K562 (cell line): ENCODE data around the gene LBH. TPM values are rescaled to one million over a fixed set of nuclear protein-coding genes. Genes with fewer than 3 reads are reported as not detected.

Source experiments
- ADNP ChIP-seq: fragments of 200-800 bp; sonication (Bioruptor generic); IDR thresholded peaks from 2 replicates; pipeline ENCODE4 v1.6.1; 2016; ENCODE audit warnings: missing genetic modification characterization, missing compliant biosample characterization
- ATF3 ChIP-seq, 2 experiments: fragments of 450-650 bp in 1 of 2; sonication (generic) in 1 of 2; formaldehyde crosslinking in 1 of 2; IDR thresholded peaks in 1 of 2; conservative IDR thresholded peaks in 1 of 2; 2 replicates each; pipeline versions ENCODE4 v1.6.1 to v1.8.1; 2016 to 2023; ENCODE audit warnings: mild to moderate bottlenecking in 2 of 2, moderate library complexity in 2 of 2, inconsistent platforms in 1 of 2, missing genetic modification reagents in 1 of 2
- BCOR ChIP-seq: fragments of 450-650 bp; IDR thresholded peaks from 2 replicates; pipeline ENCODE4 v1.6.1; 2016
- DDX20 ChIP-seq: fragments of 450-650 bp; IDR thresholded peaks from 2 replicates; pipeline ENCODE4 v1.6.1; 2016; ENCODE audit warnings: missing genetic modification characterization, low read depth, mild to moderate bottlenecking, missing compliant biosample characterization, moderate library complexity
- ESRRA ChIP-seq: fragments of 450-650 bp; IDR thresholded peaks from 2 replicates; pipeline ENCODE4 v1.6.1; 2014; ENCODE audit warnings: low read depth, mild to moderate bottlenecking, moderate library complexity, borderline replicate concordance
- FOXP4 ChIP-seq: sonication (generic); formaldehyde crosslinking; IDR thresholded peaks from 2 replicates; pipeline ENCODE4 v1.8.0; 2022; ENCODE audit warnings: mild to moderate bottlenecking, missing genetic modification reagents, borderline replicate concordance
- HCFC1 ChIP-seq: IDR thresholded peaks from 2 replicates; pipeline ENCODE4 v1.6.1; 2012; ENCODE audit warnings: low read depth, low read length, improper control_type of control experiment
- HDAC2 ChIP-seq: fragments of 450-650 bp; IDR thresholded peaks from 2 replicates; pipeline ENCODE4 v1.6.1; 2016; ENCODE audit warnings: mild to moderate bottlenecking
- LARP7 ChIP-seq: fragments of 450-650 bp; IDR thresholded peaks from 2 replicates; pipeline ENCODE4 v1.6.1; 2016
- MCM5 ChIP-seq: fragments of 450-650 bp; IDR thresholded peaks from 2 replicates; pipeline ENCODE4 v1.6.1; 2016; ENCODE audit warnings: low read depth
- NCOA4 ChIP-seq: fragments of 450-650 bp; IDR thresholded peaks from 2 replicates; pipeline ENCODE4 v1.6.1; 2018; ENCODE audit warnings: mild to moderate bottlenecking; ENCODE audit not compliant: partially characterized antibody
- NFIC ChIP-seq: fragments of 450-650 bp; IDR thresholded peaks from 2 replicates; pipeline ENCODE4 v1.6.1; 2017; ENCODE audit warnings: mild to moderate bottlenecking, inconsistent platforms
- RCOR1 ChIP-seq, 2 experiments: IDR thresholded peaks; 2 replicates each; pipeline ENCODE4 v1.6.1; 2012; ENCODE audit warnings: low read depth in 2 of 2, low read length in 2 of 2, borderline replicate concordance in 1 of 2, improper control_type of control experiment in 1 of 2
- SRSF3 ChIP-seq: fragments of 200-400 bp; formaldehyde crosslinking; IDR thresholded peaks from 2 replicates; pipeline ENCODE4 v1.6.1; 2016; ENCODE audit warnings: mild to moderate bottlenecking, low read length, moderate library complexity; ENCODE audit not compliant: insufficient read depth
- TEAD4 ChIP-seq, 2 experiments: sonication (generic) in 1 of 2; formaldehyde crosslinking in 1 of 2; IDR thresholded peaks; 2 replicates each; pipeline versions ENCODE4 v1.6.1 to v1.8.0; 2012 to 2022; ENCODE audit warnings: borderline replicate concordance in 1 of 2, inconsistent platforms in 1 of 2, low read length in 1 of 2, mild to moderate bottlenecking in 1 of 2, missing genetic modification reagents in 1 of 2
- ZC3H4 ChIP-seq: sonication (generic); formaldehyde crosslinking; IDR thresholded peaks from 2 replicates; pipeline ENCODE4 v1.9.0; 2021; ENCODE audit warnings: missing genetic modification reagents, borderline replicate concordance
- ZNF354B ChIP-seq: fragments of 250-450 bp; sonication (Bioruptor Pico); IDR thresholded peaks from 2 replicates; pipeline ENCODE4 v1.4.0; 2020
- ZNF717 ChIP-seq: fragments of 250-450 bp; sonication (Bioruptor Pico); IDR thresholded peaks from 2 replicates; pipeline ENCODE4 v1.5.0; 2021
- polyA plus RNA-seq, 8 experiments: library from polyadenylated mRNA; depleted of rRNA in 4 of 8; stranded (reverse) in 5 of 8; unstranded in 3 of 8; fragments of >200 nt; fragmentation: Nextera tagmentation in 2 of 8; fragmentation: Illumina TruSeq in 1 of 8; extraction: Ambion mirVana in 2 of 8; extraction: Trizol in 1 of 8; gene quantifications; 2 replicates each; pipeline versions ENCODE4 v1.2.1 to v1.2.3, GENCODE V29; 2011 to 2014; ENCODE audit warnings: inconsistent platforms in 1 of 8, missing spikeins in 1 of 8
- total RNA-seq, 7 experiments: library from RNA; depleted of rRNA in 6 of 7; stranded (reverse); fragments of >200 nt in 6 of 7; fragmentation: Illumina TruSeq in 2 of 7; extraction: Trizol in 2 of 7; gene quantifications; 2 replicates each; pipeline versions ENCODE4 v1.2.1 to v1.2.3, GENCODE V29; 2011 to 2021; ENCODE audit warnings: low replicate concordance in 1 of 7
- TF ChIP-seq, protein P1 (sequence below): fragments of 250-450 bp; sonication (Bioruptor Pico); IDR thresholded peaks from 2 replicates; pipeline ENCODE4 v1.4.0; 2020; ENCODE audit warnings: mild to moderate bottlenecking, moderate library complexity
- TF ChIP-seq, protein P2 (sequence below): fragments of 450-650 bp; formaldehyde crosslinking; IDR thresholded peaks from 2 replicates; pipeline ENCODE4 v1.4.0; 2020; ENCODE audit warnings: mild to moderate bottlenecking, moderate library complexity

The LBH gene
- total and polyA plus RNA-seq, 9 of the 15 experiments (the other 6 are each of a cell fraction or from before 2014, with no cell fraction given): 3.1 to 13.4 (median 7.4) TPM

DNA sequence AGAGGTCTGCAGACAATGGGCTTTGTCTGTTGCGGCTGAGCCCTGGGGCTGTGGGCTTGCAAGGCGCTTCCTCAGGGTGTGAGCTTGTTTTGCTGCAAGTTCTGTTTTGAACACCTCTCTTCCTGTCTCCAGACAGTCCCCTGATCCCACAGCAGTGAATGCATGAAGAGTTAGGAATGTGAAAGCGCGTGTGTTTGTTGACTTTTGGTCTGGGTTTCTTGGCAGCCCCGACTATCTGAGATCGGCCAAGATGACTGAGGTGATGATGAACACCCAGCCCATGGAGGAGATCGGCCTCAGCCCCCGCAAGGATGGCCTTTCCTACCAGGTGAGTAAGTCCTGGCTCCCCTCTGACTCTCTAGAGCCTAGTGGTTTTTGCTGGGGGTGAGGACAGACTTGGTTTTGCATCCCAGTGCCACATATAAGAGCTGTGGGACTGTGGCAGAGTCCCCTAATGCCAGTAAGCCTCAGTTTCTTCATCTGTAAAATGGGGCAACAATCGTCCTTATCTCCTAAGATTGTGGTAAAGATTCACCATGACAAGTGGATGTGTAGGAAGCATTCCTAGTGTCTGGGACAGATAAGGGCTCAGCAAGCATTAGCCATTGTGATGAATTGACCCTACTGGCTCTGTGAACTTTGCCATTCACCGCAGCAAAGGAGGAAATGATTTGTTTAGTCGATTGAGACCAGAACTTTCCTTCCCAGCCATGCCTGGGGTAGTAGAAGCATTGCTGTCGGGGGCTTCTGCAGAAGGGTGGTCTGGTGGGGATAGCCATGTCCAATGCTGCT is 3.0 kb downstream of the LBH start (continued):
- TF ChIP-seq MCM5 (no peak), ZNF354B (CRISPR knock-in tag) (no peak), LARP7 (no peak), ZNF717 (CRISPR knock-in tag) (no peak), RCOR1 (IDR thresholded peaks at IDR 0.05; ENCODE audit: borderline replicate concordance in 1 of 2, low read depth in 2 of 2, low read length in 2 of 2) (peak in 1 of 2 experiments; percentile 80; a peak in 2 of 4 replicates), ATF3 (IDR thresholded peaks at IDR 0.05) (no peak), ATF3 (CRISPR knock-in tag; conservative IDR thresholded peaks at IDR 0.05) (no peak), ESRRA (peak; percentile 41; the same call in 1 of the 2 replicates), NCOA4 (no peak), HCFC1 (no peak), NFIC (0 out of 2 replicates have a peak, but pooled peaks have one; percentile 5), FOXP4 (CRISPR knock-in tag) (no peak), ADNP (tag) (peak; percentile 96), BCOR (peak; percentile 91), SRSF3 (no peak), ZC3H4 (CRISPR knock-in tag) (no peak), TEAD4 (IDR thresholded peaks at IDR 0.05; ENCODE audit: low read length) (peak; percentile 59; the same call in 1 of the 2 replicates), TEAD4 (CRISPR knock-in tag; IDR thresholded peaks at IDR 0.05; ENCODE audit: borderline replicate concordance) (no peak), DDX20 (tag) (no peak), HDAC2 (peak; percentile 89)
- TF ChIP-seq, protein P1, sequence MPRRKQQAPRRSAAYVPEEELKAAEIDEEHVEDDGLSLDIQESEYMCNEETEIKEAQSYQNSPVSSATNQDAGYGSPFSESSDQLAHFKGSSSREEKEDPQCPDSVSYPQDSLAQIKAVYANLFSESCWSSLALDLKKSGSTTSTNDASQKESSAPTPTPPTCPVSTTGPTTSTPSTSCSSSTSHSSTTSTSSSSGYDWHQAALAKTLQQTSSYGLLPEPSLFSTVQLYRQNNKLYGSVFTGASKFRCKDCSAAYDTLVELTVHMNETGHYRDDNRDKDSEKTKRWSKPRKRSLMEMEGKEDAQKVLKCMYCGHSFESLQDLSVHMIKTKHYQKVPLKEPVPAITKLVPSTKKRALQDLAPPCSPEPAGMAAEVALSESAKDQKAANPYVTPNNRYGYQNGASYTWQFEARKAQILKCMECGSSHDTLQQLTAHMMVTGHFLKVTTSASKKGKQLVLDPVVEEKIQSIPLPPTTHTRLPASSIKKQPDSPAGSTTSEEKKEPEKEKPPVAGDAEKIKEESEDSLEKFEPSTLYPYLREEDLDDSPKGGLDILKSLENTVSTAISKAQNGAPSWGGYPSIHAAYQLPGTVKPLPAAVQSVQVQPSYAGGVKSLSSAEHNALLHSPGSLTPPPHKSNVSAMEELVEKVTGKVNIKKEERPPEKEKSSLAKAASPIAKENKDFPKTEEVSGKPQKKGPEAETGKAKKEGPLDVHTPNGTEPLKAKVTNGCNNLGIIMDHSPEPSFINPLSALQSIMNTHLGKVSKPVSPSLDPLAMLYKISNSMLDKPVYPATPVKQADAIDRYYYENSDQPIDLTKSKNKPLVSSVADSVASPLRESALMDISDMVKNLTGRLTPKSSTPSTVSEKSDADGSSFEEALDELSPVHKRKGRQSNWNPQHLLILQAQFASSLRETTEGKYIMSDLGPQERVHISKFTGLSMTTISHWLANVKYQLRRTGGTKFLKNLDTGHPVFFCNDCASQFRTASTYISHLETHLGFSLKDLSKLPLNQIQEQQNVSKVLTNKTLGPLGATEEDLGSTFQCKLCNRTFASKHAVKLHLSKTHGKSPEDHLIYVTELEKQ (CRISPR knock-in tag): no peak
- TF ChIP-seq, protein P2, sequence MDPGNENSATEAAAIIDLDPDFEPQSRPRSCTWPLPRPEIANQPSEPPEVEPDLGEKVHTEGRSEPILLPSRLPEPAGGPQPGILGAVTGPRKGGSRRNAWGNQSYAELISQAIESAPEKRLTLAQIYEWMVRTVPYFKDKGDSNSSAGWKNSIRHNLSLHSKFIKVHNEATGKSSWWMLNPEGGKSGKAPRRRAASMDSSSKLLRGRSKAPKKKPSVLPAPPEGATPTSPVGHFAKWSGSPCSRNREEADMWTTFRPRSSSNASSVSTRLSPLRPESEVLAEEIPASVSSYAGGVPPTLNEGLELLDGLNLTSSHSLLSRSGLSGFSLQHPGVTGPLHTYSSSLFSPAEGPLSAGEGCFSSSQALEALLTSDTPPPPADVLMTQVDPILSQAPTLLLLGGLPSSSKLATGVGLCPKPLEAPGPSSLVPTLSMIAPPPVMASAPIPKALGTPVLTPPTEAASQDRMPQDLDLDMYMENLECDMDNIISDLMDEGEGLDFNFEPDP (CRISPR knock-in tag): no peak
